Stimulated activated naive CD4-positive, alpha-beta T cell treated with Interleukin-2 at 50 U/mL for 16 hours (primary cell): ENCODE data around the gene TBCD.

ENCODE experiments used
- DNase-seq: peaks from one replicate; lab custom pipeline; 2025; lab: John Stamatoyannopoulos, UW

Gene TBCD

DNA sequence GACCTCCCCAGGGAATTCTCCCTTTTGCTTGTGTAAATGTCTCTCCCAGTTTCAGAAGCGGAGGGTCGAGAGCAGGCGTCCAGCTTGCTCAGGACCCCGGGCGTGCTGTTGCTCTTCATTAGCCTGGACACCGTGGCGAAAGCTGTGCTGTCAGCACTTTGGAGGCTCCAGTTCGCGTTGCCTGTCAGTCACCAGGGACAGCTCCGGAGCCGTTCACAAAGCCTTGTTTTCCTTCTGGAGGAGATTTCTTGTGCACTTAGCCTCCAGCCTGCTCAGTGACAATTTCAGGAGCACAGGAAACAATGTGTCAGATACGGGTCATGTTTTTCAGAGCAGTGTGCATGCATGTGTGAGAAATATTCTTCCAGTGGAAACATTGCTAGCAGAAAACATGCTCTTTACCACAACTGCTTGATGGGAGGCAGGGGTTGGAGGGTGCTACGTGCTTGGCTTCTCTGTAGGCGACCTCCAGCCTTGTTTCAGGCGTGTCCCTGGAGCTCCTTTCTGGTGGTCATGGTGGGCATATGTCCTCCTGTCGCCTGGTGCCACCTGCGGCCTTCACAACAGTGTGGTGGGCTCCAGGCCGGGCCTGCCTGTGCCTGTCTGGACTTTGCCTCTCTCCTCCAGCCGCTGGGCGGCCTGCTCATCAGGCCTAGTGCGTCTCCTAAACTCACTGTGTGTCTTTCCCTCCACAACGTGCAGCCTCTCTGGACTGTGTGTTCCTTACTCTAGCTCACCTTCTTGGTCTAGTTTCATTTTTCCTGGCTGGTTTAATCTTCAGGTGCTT, 59.0 kb downstream of the TBCD start:
- DNase-seq = no peak

DNA sequence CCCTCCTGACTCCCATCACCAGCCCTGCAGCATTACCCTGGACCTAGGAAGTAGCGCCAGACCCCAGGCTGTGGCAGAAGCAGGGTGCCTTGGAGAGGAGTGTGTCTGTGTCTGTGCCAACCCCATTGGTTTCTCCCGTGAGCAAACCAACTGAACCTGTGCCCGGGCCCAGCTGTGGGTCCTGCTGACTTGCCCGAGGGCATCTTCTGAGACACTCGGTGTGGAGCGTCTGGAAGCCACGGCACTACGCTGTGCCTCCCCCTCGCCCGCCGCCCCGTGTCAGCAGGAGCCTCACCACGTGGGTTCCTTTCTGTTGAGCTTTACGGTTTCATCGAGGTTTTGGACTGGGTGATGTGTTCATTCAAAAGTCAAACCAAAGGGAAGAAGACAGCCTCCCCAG, 60.2 kb downstream of the TBCD start:
- no peak for DNase-seq

DNA sequence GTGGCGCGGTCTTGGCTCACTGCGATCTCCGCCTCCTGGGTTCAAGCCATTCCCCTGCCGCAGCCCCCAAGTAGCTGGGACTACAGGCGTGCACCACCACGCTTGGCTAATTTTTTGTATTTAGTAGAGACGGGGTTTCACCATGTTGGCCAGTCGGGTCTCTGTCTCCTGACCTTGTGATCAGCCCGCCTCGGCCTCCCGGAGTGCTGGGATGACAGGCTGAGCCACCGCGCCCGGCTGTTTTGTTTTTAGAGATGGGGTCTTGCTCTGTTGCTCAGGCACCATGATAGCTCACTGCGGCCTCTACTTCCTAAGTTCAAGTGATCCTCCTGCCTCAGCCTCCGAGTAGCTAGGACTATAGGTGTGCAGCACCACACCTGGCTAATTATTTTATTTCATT, 60.7 kb downstream of the TBCD start:
- no peak for DNase-seq

DNA sequence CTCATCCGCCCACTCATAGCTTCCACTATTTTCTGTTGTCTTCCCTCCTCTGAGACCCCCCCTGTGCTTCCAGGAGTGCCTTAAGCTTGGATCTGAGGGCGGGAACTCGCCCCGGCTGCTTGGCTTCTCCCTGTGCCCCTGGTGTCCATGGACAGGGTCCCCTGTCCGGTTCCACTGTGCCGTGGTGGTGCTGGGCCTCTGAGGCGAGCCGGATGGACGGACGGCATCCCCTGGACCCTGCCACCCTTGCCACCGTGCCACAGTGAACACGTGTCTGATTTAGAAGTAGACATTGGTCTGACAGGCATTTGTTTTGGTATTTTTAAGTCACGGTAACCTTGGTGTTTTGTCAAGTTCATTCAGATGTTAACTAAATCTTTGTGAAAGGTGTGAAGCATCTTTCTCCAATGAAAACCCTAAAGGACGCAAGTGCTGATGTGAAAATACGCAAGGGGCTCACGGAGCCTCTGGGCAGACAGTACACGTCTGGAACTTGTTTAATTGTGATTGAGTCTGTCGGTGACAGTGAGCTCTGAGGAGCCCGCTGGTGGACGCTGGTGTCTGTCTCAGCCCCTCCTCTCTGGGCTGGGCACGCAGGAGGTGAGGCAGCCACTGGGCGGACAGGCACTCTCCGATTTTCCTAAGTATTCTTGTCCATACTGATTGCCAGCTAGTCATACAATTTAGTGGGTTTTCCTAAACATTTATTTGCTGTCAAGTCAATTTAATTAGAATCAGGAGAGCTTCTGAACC, 61.6 kb downstream of the TBCD start:
- no peak for DNase-seq

DNA sequence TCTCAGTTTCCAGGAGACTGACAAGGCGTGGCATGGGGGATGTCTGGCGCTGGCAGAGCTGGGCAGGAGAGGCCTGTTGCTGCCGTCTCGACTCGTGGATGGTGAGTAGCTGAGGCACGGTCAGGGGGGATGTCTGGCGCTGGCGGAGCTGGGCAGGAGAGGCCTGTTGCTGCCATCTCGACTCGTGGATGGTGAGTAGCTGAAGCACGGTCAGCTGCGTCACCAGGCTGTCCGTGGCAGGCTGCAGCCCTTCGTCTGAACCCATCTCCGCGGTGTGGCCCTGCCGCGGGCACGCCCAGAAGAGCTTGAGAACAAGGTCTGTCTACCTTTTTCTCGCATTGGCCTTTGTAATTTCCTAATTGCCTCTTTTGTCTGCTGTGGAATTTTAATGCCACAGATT, 63.0 kb downstream of the TBCD start:
- DNase-seq = no peak

DNA sequence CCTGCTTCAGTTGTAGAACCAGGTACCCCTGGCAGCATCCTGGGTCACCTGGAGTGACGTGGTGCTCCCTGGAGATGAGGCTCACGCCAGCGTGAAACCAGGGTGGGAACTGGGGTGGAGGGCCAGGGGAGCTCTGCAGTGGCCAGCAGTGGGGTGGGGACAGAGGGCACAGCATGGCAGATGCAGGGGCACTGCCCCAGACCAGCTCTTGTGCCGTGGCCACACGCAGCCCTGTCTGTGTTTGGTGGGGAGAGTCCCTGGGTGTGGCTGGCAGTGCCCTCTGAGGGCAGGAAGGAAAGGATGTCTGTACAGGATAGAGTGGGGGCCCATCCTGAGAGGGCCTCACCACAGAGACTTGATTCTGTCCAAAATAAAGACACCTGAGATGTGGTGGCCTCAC, 63.5 kb downstream of the TBCD start:
- no peak for DNase-seq

DNA sequence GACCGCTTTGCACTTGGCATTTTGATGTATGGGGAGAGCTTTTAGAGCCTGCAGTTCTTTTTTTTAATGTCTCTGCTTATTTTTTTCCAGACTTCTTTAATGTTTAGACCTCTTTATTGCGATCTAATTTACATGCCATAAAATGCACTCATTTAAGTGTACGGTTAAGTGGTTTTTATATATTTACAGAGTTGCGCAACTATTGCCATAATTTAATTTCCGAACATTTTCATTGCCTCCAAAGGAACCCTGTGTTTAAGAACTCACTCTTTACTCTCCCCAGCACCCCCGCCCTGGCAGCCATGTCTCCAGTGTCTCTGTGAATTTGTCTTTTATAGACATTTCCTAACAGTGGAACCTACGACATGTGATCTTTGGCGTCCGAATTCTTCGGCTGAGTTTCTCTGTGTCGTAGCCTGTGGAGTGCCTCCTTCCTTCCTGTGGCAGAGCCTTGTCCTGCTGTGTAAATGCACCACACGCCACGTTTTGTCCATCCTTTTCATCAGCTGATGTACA, 64.0 kb downstream of the TBCD start:
- no peak for DNase-seq

DNA sequence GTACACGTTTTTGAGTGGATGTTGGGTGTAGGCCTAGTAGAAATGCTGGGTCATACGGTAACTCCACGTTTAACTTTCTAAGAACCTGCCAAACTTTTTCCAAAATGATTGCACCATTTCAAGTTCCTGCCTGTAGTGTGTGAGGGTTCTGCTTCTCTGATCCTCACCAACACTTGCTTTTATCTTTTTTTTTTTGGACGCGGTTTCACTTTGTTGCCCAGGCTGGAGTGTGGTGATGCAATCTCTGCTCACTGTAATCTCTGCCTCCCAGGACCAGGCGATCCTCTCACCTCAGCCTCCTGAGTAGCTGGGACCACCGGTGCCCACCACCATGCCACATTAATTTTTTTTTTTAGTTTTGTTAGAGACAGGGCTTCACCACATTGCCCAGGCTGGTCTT, 64.5 kb downstream of the TBCD start:
- DNase-seq = no peak

DNA sequence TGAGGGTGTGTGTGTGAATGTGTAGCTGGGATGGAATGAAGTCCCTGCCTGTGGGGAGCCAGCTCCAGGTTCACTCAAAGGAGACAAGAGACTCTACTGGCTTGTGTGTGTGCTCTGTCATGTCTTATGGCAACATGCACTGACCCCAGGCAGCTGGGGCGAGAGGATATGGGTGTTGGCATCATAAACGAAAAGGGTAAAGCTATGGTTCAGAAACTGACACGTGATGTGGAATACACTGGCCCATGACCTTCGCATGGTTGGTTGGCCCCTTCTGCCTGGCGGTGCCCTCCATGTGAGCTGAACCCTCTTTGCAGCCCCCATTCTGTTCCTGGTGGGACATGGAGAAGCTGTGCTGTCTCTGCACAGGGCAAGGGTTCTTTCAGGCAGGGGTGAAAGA, 66.1 kb downstream of the TBCD start:
- DNase-seq = no peak

DNA sequence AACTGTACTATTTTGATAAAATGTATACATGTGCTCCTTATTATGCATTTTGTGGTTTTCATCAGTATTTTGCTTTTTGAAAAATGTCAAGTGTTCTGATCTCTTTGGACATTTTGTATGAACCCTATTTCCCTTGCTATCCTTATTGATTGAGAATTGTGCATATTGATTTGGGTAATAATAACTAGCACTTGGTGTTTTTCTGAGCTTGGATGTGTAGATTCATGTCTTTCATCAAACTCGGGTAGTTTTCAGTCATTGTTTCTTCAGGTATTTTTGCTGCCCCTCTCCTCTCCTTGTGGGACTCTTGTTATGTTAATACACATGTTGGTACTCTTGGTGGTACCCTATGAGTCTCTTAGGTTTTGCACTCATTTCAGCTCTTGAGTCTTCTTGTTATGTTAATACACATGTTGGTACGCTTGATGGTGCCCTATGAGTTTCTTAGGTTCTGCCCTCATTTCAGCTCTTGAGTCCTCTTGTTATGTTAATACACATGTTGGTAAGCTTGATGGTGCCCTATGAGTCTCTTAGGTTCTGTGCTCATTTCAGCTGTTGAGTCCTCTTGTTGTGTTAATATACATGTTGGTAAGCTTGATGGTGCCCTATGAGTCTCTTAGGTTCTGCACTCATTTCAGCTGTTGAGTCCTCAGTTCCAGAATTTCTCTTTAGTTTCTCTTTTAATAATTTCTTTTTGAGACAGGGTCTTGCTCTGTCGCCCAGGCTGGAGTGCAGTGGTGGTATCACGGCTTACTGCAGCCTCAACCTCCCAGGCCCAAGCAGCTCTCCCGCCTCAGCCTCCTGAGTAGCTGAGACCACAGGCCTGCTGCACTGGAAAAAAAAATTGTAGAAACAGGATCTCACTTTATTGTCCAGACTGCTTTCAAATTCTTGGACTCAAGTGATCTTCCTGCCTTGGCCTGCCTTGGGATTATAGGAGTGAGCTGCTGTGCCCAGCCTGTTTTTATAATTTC, 68.7 kb downstream of the TBCD start:
- DNase-seq = no peak

DNA sequence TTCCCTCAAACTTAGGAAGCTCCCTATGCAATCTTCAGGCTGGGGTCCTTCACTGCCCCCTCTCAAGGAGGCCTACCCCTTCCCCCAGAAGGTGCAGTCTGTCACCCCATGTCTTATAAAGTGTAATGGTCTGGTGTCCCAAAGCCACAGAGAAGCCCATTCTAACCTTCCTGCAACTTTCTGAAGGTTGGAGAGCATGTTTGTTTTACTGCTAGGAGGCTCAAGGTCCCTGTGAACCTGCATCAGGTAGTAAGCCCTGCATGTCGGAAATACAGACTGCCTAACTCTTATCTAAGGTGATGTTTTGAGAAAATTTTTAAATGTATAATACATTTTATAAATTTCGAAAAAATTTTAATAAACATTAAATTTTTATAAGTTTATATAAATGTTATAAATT, 69.7 kb downstream of the TBCD start:
- DNase-seq = no peak

DNA sequence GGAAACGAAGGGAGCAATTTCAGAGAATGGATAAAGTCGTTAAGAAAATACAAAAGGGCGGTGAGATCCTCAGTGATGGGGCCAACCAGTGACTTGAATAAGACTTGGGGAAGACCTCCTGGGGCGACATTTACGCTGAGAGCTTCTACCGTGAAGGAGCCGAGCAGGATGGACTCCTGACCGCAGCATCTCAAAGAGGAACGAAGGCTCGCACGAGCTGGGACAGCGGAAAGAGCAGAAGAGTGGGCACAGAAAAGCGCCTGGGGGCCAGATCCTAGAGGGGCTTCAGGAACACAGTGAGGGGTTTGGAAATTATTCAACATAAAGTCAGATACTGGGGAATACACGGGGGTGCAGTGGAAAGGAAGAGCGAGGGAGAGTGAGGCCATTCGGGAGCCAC, 70.4 kb downstream of the TBCD start:
- no peak for DNase-seq

DNA sequence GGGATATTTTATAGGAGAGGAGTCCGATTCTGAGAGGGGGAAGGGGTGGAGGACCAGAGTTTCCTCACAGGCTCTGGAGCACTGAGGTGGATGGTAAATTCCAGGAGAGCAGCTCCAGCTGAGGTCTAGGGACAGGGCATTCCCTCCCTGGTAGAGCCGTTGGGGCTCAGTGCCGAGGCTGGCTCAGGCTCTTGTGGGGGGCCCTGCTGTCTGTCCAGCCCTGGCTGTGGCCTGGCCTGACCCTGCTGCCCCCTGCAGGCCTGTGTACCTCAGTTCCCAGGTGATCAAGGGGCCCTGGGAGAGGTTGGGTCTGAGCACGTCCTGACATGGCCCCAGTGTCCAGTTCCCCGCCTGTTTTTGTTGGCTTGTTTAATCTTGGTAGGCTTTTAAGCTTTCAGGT, 71.1 kb downstream of the TBCD start:
- DNase-seq = no peak

DNA sequence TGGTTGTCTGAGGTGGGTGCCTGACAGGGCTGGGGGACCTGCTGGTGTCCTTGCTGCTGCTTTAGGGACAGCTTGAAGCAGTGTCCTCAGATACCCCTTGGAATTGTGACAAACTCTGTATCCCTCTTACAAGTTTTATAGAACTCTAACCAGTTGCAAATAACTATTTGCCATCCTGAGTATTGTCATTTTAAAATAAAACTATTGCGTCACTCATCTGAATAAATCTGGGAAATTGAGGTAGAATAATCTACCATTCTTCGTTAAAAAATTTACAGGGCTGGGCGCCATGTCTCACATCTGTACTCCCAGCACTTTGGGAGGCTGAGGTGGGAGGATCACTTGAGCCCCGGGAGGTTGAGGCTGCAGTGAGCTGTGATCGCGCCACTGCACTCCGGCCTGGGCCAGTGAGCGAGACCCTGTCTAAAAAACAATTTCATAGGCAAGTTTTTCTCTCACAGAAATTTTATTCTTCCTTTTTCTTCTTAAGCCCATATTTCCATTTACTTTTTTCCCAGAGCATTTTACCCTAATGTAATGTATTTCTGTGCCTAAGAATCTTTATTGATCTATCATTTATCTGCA, 73.8 kb downstream of the TBCD start:
- no peak for DNase-seq

DNA sequence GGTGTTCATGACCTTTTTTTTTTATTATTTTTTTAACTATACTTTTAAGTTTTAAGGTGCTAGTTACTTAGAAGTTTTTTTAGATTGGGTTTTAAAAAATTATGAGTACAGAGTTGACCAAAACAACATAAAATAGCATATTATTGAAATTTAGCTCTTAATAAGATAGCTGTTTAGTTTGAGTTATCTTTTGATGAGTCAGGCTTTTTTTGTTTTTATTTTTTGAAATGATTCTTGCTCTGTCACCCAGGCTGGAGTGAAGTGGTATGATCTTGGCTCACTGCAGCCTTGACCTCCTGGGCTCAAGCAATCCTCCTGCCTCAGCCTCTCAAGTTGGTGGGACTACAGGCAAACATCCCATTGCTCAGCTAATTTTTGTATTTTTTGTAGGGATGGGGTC, 74.3 kb downstream of the TBCD start:
- no peak for DNase-seq

DNA sequence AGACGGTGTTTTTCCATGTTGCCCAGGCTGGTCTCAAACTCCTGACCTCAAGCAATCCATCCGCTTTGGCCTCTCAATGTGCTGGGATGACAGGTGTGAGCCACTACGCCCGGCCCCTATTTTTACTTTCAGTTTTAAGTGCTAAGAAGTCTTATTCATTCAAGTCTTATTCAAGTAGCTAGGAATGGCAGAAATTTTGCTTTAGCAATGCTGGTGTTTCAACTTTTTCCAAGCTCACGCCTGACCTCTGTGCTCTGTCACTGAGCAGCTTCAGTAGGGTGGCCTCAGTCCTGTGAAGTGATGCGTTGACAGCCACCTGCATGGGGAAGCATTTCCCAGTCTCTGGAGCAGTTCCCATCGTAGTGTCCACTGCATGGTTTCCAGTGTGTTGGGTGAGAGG, 75.1 kb downstream of the TBCD start:
- DNase-seq = no peak

DNA sequence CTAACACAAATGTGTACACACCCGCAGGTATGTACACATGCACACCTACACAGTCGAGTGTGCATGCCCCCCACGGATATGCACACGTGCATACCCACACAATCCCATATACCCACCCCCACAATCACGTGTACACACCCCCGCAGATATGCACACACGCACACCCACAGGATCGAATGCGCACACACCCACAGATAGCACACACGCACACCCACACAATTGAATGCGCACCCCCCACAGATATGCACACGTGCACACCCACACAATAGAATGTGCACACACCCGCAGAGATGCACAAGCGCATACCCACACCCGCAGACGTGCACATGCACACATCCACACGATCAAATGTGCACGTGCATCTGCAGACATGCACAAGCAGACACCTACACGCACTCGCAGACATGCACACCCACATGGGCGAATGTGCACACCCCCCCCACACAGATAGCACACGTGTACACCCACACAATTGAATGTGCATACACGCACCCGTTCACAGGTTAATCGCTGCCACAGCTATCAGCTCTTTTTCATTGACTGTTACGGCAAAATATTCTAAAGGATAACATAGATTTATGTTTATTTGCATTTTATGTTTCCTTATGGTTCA, 77.1 kb downstream of the TBCD start:
- no peak for DNase-seq

DNA sequence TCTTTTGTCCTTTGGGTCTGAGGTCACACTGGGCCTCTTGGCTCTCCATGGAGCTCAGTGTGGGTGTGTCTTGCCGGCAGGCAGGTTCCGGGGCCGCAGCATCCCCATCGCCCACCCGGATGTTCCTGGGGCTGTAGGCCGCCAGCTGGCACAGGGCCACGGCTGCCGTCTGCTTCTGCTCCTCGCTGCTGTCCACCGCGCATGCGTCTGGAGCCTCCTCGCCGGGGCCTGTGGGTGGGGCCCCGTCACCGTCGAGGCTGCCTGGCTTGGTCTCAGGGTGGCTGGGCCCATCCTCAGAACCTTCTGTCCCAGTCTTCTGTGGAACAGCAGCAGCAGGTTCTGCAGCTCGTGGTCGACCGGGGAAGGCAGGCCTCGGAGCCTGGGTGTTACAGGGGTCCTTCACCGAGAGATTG, 78.4 kb downstream of the TBCD start:
- no peak for DNase-seq

DNA sequence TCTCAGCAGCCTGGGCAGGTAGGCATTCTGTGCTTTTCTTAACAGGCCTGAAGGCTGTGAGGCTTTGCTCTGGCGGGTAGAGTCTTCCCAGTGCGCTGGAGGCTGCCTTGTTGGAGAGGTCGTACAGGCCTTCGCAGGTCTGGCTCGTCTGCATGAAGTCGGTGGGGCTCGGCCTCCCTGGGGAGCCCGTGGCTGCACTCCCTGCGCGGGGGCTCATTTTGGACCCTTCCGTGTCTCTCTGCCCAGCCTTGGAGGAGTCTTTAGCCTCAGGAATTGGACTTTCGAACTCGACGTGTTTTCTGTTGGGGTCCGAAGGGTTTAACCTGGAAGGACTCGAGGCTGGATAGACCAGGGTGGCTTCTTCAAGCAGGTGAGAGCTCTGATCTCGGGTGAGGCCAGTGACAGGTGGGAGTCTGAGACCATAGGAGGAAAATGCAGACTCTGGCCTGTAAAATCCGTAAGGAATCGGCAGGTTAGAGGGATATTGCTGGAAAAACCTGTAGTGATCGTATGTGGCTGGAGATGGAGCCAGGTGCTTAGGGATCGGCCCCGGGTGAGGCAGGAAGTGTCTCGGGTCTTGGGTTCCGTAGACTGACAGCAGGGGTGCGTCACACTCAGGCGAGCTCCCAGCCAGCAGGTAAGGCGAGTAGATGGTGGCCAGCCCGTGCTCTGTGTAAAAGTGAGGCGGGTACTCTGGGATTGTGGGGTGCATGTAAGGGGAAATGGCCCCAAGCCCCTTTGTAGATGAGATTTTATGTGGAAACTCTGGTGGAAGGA, 79.4 kb downstream of the TBCD start:
- no peak for DNase-seq

DNA sequence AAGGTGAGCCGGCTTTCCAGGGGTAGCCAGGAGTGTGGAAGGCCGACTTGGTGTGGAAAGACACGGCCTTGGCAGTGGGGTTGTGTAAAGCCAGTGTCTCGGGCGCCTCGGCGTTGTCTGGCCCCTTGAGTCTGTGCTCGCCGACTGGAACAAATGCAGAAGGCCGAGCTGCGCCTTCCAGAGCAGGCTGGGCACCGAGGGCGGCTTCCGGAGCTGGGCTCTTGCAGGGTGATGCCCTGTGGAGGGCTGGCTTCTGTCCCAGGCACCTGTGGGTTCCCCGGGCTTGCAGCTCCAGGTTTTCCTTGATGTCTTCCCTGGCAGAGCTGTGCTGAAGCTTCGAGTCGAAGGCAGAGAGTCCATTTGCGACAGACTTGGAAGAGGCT, 79.9 kb downstream of the TBCD start:
- DNase-seq = no peak

DNA sequence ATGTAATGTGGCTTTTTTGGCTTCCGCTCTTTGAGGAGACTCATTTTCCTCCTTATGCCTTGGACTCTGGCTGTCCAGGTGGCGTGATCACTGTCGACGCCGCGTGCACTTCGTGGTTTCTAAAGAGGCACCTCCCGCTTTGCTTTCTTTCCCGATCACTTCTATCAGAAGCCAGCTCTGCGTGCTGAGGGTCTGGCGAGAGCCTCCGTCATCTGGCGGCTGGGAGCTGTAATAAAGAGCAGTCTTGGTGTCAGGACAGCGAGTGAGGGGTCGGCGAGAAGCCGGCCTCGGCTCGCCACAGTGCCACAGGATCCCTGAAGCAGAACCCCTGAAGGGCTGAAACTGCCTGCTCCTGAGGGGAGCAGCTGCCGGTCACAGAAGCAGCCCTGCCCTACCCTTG, 80.5 kb downstream of the TBCD start:
- DNase-seq = no peak
